ENCODE results near the gene MUC7. TPM values are rescaled to one million over a fixed set of nuclear protein-coding genes. Genes with fewer than 3 reads are reported as not detected.

The MUC7 gene
- polyA plus RNA-seq, 4 donors = 0.13 to 0.17 (median 0.14) TPM; not detected in 1

- DNase-seq (ENCODE audit: low read depth in 4 of 4, low spot score in 2 of 4) = no peak
Observed at GRCh38 chr4:70531981-70532380, 60.0 kb downstream of the MUC7 start.

Other genes starting within 250 kb of the MUC7 start
- 1 to 10 TPM in 3 of 4 donors, under 1 TPM in 1; 0.79 to 1.6 (median 1.4) TPM for gene FDCSP, start 246.1 kb upstream of the MUC7 start, polyA plus RNA-seq (ENCODE audit: insufficient read length in 4 of 4)
- gene CSN3, start 229.6 kb upstream of the MUC7 start, polyA plus RNA-seq (ENCODE audit: insufficient read length in 4 of 4) = under 1 TPM in 1 of 4 donors, not detected in 3; 0.16 TPM
- gene CABS1, start 137.2 kb upstream of the MUC7 start, polyA plus RNA-seq (ENCODE audit: insufficient read length in 4 of 4) = under 1 TPM; 0.11 to 0.22 (median 0.14) TPM
- not detected for gene SMR3A, start 111.4 kb upstream of the MUC7 start, polyA plus RNA-seq (ENCODE audit: insufficient read length in 4 of 4)
- not detected for gene SMR3B, start 89.1 kb upstream of the MUC7 start, polyA plus RNA-seq (ENCODE audit: insufficient read length in 4 of 4)
- not detected for gene OPRPN, start 74.3 kb upstream of the MUC7 start, polyA plus RNA-seq (ENCODE audit: insufficient read length in 4 of 4)
- gene AMTN, start 46.4 kb downstream of the MUC7 start, polyA plus RNA-seq (ENCODE audit: insufficient read length in 4 of 4) = not detected
- 1 to 10 TPM in 3 of 4 donors, under 1 TPM in 1; 0.87 to 2.6 (median 1.2) TPM for gene AMBN, start 120.1 kb downstream of the MUC7 start, polyA plus RNA-seq (ENCODE audit: insufficient read length in 4 of 4)
- 1 to 10 TPM; 3.8 to 6.3 (median 5.3) TPM for gene ENAM, start 156.5 kb downstream of the MUC7 start, polyA plus RNA-seq (ENCODE audit: insufficient read length in 4 of 4)
- 1 to 10 TPM in 2 of 4 donors, under 1 TPM in 2; 0.87 to 1.1 (median 1.0) TPM for gene JCHAIN, start 194.3 kb downstream of the MUC7 start, polyA plus RNA-seq (ENCODE audit: insufficient read length in 4 of 4)
- gene UTP3, start 216.3 kb downstream of the MUC7 start, polyA plus RNA-seq (ENCODE audit: insufficient read length in 4 of 4) = 10 to 100 TPM; 39.7 to 54.4 (median 46.3) TPM
- gene RUFY3, start 249.8 kb downstream of the MUC7 start, polyA plus RNA-seq (ENCODE audit: insufficient read length in 4 of 4) = 100 to 1,000 TPM in 2 of 4 donors, 10 to 100 TPM in 2; 78.0 to 198 (median 137) TPM

All from left renal cortex interstitium (tissue), 4 donors.